NCI-H446 treated with DMSO at 0.1 percent for 48 hours (cell line): ENCODE results near the gene ATP11B.
"Not testable (repeated sequence)": the region's sequence is repeated elsewhere in the genome, so short reads cannot be mapped to it uniquely, and the experiment has no call there.

Experiments used
- DNase-seq: peaks from one replicate; lab custom pipeline; 2025; lab: John Stamatoyannopoulos, UW

ATP11B gene

GRCh38 chr3:182795389-182795782 is 2.1 kb downstream of the ATP11B start:
- no peak for DNase-seq

GRCh38 chr3:182796310-182796709 is 3.0 kb downstream of the ATP11B start:
- DNase-seq: no peak

GRCh38 chr3:182797876-182798275 is 4.6 kb downstream of the ATP11B start:
- no peak for DNase-seq

- not testable (repeated sequence) for DNase-seq
These were observed 5.8 kb downstream of the ATP11B start for GRCh38 chr3:182799143-182799542.

GRCh38 chr3:182800508-182800907 is 7.2 kb downstream of the ATP11B start:
- no peak for DNase-seq

- no peak for DNase-seq
These were observed 9.4 kb downstream of the ATP11B start for GRCh38 chr3:182802413-182803390.

GRCh38 chr3:182803596-182803995 is 10.3 kb downstream of the ATP11B start:
- DNase-seq: no peak

GRCh38 chr3:182807061-182807460 is 13.8 kb downstream of the ATP11B start:
- no peak for DNase-seq

- no peak for DNase-seq
These were observed 14.9 kb downstream of the ATP11B start for GRCh38 chr3:182808041-182808770.

GRCh38 chr3:182809531-182809930 is 16.2 kb downstream of the ATP11B start:
- DNase-seq: no peak

GRCh38 chr3:182810574-182811268 is 17.4 kb downstream of the ATP11B start:
- DNase-seq: no peak

GRCh38 chr3:182811269-182811596 is 17.9 kb downstream of the ATP11B start:
- no peak for DNase-seq

GRCh38 chr3:182812123-182812522 is 18.8 kb downstream of the ATP11B start:
- no peak for DNase-seq

GRCh38 chr3:182814419-182815062 is 21.2 kb downstream of the ATP11B start:
- DNase-seq: no peak

- no peak for DNase-seq
These were observed 22.9 kb downstream of the ATP11B start for GRCh38 chr3:182816181-182816580.

- DNase-seq: no peak
These were observed 25.1 kb downstream of the ATP11B start for GRCh38 chr3:182818296-182818978.

- no peak for DNase-seq
These were observed 28.1 kb downstream of the ATP11B start for GRCh38 chr3:182821221-182821981.

- not testable (repeated sequence) for DNase-seq
These were observed 29.0 kb downstream of the ATP11B start for GRCh38 chr3:182822260-182822659.

- no peak for DNase-seq
These were observed 31.7 kb downstream of the ATP11B start for GRCh38 chr3:182824957-182825356.

GRCh38 chr3:182829761-182830405 is 36.6 kb downstream of the ATP11B start:
- DNase-seq: no peak
